ENCODE data around the gene CENPV.
"Not testable (repeated sequence)": the region's sequence is repeated elsewhere in the genome, so short reads cannot be mapped to it uniquely, and the experiment has no call there.

CENPV gene

GRCh38 chr17:16353317-16354174 lies at the start of gene CENPV:
Gene CENPV (minus strand): TSS chr17:16353469. CDS start chr17:16353436, 33 bp downstream.
- peak; percentile 52 for DNase-seq

- no peak for DNase-seq
These were observed 45.3 kb upstream of the CENPV start for GRCh38 chr17:16398270-16399267.

GRCh38 chr17:16396693-16397092 lies 43.4 kb upstream of the CENPV start:
- DNase-seq: not testable (repeated sequence)

- not testable (repeated sequence) for DNase-seq
These were observed 42.6 kb upstream of the CENPV start for GRCh38 chr17:16395887-16396286.

DNA sequence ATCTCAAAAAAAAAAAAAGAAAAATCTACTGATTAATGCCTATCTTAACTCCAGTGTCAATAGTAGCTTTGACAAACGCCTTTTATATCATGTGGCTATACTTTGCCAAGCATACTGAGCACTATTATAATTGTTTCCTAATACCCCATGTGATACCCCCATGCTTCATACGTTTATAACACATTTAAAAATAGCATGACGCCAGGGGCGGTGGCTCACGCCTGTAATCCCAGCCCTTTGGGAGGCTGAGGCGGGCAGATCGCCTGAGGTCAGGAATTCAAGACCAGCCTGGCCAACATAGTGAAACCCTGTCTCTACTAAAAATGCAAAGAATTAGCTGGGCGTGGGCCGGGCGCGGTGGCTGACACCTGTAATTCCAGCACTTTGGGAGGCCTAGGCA lies 39.2 kb upstream of the CENPV start:
- not testable (repeated sequence) for DNase-seq

DNA sequence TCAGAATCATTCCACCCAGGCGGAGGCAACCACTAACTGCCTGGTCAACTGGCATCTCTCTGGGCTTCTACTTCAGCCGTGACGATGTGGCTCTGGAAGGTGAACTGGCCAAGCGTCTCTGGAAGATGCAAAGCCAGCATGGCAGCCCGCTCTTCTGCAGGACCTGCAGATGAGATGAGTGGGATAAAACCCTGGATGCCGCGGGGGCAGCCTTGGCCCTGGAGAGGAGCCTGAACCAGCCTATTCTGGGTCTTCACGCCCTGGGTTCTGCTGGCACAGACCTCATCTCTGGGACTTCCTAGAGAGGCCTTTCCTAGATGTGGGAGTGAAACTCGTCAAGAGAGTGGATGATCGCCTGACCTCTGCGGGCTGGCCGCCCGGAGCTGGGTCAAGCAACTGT lies 38.2 kb upstream of the CENPV start:
- no peak for DNase-seq

DNA sequence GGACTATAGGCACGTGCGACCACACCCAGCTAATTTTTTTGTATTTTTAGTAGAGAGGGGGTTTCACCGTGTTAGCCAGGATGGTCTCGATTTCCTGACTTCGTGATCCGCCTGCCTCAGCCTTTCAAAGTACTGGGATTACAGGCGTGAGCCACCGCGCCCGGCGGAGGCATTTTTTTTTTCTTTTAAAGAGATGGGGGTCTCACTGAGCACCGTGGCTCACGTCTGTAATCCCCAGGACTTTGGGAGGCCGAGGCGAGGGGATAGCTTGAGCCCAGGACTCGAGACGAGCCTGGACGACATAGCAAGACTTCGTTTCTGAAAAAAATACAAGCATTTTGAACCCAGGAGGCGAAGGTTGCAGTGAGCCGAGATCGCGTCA lies 32.8 kb upstream of the CENPV start:
- not testable (repeated sequence) for DNase-seq

DNA sequence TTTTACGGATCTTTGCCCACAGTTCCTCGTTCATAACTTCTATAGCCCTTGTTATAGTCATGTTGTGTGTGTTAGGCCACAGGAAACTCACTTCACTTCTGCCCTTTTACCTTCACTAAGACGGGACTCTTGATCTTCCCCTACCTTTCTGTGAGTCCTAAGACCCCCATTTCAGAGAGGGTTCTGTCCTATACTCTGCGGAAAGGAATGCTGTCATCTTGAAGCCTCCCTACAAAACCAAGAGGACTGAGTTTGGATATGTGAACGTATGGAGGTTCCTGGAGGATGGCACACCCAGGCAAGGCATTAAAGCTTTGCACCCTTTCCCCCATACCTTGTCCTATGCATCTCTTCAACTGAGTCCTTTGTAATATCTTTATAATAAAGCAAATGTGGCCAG lies 31.3 kb upstream of the CENPV start:
- no peak for DNase-seq

DNA sequence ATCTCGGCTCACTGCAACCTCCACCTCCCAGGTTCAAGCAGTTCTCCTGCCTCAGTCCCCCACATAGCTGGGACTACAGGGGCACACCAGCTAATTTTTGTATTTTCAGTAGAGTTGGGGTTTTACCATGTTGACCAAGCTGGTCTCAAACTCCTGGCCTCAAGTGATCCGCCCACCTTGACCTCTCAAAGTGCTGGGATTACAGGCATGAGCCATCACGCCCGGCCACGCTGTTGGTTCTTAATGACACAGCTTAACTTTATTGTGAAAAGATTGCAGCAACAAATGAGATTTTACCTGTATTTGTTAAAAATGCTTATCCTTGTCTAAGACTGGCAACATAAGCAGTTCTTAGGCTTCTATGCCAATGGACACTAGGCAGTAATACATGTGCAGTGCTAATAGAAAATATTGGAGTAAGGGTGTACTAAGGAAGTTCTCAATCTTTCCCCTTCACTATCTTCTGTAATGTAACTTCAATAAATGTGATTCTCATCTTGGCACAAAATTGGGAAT lies 30.6 kb upstream of the CENPV start:
- no peak for DNase-seq

GRCh38 chr17:16383216-16383615 lies 29.9 kb upstream of the CENPV start:
- DNase-seq: no peak

GRCh38 chr17:16381496-16381820 lies 28.2 kb upstream of the CENPV start:
- peak; percentile 14 for DNase-seq

GRCh38 chr17:16380640-16381495 lies 27.6 kb upstream of the CENPV start, which contains the start of gene UBB:
Gene UBB (plus strand): TSS chr17:16381091. CDS start chr17:16381908, 817 bp downstream.
- peak; percentile 98 for DNase-seq

- DNase-seq: no peak
These were observed 26.4 kb upstream of the CENPV start for GRCh38 chr17:16379654-16380053.

DNA sequence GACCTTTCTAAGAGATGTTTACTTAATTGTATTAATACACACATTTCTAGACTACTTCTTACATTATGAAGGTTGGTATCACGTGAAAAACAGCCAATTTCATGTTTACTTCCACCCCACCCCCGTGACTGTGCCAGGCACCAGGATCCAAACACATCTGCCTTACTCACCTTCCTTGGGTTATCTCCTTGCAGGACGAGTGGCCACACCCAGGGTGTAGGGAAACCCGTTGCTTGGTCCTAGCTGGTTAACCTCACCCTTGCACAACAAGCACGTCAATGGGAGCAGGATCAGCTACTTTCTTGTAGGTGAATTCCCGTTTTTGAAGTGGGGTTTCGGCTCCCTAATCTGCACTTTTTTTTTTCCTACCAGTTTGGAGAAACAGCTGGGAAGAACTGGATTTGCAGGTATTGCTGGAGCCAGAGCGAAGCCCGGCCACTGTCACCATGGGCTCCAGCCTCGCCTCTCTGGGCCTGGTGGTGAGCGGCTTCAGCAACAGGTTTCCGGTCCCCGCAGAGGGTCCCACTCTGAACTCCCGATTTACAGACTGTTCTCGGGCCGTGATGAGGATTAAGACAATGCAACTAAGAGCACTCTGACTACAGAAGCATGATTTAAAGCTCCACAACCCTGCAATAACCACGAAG lies 25.5 kb upstream of the CENPV start:
- DNase-seq: no peak

DNA sequence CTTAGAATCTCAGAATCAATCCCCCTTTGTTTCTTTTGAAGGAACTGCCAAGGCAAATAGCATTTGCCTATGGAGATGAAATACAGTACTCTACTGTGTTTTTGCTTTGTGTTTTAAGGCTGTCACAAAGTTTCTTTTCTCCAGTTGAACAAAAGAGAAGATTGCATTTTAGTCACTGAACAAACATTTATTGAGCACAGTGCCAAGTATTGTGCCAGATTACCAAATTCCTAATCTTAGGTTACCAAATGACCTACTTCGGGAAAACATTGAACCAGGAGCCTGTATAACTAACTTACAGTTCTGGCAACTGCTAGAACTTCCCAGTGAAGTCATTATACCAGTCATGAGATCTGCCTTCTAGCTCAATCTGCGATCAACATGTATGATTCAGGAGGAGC lies 24.7 kb upstream of the CENPV start:
- peak; percentile 27 for DNase-seq

GRCh38 chr17:16374146-16374938 lies 21.1 kb upstream of the CENPV start:
- DNase-seq: peak; percentile 64

GRCh38 chr17:16371742-16372141 lies 18.5 kb upstream of the CENPV start:
- DNase-seq: peak; percentile 98

DNA sequence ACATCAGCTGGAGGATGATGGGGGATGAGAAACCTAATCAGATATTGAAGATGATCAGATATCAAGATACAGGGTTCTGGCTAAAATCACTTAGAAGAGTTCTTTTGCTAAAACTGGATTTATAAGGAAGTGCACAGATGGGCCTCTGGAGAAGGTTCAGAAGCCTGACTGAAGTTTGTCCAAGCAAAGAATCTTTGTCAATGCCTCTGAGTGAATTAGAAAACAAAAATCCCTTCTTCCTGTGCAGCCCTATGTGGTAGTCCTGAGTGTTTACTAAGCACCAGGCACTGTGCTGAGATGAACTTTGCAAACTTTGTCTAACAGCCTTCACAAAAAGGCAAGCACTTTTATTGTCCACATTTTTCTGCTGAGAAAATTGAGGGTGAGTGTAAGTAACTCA lies 11.4 kb upstream of the CENPV start:
- DNase-seq: no peak

DNA sequence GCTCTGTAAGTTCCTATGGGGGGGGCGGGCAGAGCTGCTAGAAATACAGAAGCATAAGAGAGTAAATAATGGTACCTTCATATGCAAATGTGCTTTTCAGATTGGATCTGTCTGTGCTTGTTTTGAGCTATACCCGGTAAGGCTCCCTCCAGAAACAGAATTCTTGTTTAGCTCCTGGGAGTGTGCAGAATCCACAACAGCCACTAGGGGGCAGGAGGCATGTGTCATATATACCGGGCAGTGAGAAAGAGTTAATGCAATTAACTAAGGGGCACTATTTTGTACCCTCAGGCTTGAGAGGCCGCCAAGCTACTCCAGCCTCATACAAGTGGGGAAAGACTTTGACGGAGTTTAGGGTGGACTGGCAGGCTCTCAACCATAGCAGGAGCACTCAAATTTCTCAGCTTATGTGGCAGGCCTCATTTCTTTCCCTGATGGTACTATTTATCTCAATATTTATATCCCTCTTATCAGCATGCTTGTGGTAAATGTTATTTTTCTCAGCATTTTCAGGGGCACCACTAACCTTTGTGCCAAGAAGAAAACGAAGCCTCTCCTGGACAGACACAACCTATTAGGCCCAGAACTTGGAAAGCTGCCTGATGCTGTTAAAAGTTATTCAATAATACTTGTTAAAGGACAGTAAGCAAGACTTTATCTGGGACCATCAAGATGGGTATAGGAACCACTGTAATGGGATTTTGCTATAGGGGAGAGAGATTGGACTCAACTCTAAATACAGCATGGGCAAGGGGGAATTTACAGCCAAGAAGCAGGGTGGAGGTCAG lies 10.7 kb upstream of the CENPV start:
- DNase-seq: peak; percentile 61

GRCh38 chr17:16361874-16362273 lies 8.6 kb upstream of the CENPV start:
- DNase-seq: no peak

Data from HCEC 1CT (cell line).